IPS-NIHi11 (cell line): ENCODE data around the gene MAP3K7CL.
A peak's percentile ranks its signal among the peaks of the same experiment; 100 is the strongest.
"Not testable (repeated sequence)": the region's sequence is repeated elsewhere in the genome, so short reads cannot be mapped to it uniquely, and the experiment has no call there.

Experiments
- DNase-seq: peaks from one replicate; pipeline ENCODE4 v3.0.0; 2012; ENCODE audit warnings: mixed read lengths, low spot score

MAP3K7CL gene

GRCh38 chr21:29133796-29134195, 3.4 kb downstream of the MAP3K7CL start:
- no peak for DNase-seq

- DNase-seq, result no peak
These were observed 5.0 kb downstream of the MAP3K7CL start for GRCh38 chr21:29135481-29135880.

- DNase-seq, result no peak
These were observed 5.6 kb downstream of the MAP3K7CL start for GRCh38 chr21:29136033-29136432.

DNA sequence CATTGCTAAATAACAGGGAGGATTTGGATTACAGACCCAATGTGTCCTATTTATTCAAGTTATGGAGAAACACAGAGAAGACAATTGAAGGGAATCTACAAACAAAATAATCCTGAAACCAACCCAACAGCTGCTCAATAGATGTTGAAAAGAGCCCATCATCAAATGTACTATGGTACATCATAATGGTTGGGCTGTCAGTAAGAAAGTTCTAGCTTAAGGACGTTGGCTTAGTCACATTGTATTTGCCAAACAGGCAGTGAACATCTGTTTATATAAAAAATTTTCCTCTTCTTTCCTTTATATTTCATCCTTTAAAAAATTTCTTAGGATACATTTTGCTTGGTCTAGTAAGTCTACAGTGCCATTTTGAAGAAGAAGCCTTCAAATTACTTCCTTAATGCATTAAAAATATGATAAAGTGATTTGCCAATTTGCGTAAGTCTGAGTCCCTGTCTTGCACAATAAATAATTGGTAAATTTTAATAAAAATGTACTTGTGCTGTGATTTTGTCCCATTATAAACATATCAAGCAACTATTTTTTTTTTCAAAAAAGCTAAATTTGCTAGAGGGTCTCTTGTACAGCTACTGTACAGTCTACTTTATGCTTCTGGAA, 14.4 kb downstream of the MAP3K7CL start:
- no peak for DNase-seq

- DNase-seq, result no peak
These were observed 14.9 kb downstream of the MAP3K7CL start for GRCh38 chr21:29145354-29145782.

- DNase-seq, result no peak
These were observed 15.5 kb downstream of the MAP3K7CL start for GRCh38 chr21:29145852-29146453.

DNA sequence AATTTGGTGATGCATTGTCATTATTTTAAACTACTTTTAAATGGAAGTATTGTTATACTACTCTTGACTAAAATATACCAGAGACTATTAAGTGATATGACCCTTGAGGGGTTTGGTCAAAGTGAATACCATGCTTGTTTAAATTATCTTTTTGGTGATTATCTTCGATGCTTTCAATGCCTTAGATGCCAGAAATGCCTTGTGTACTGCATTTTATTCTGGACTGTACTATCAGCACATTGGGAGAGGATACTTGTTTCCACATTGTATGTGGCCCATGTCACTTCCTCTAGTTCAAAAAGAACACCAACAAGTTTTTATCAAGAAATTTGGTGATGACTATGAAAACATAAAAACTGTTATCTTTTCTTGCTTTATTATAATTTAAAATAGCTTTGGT, 16.3 kb downstream of the MAP3K7CL start:
- no peak for DNase-seq

- no peak for DNase-seq
These were observed 18.1 kb downstream of the MAP3K7CL start for GRCh38 chr21:29148530-29148929.

GRCh38 chr21:29149808-29150425, 19.5 kb downstream of the MAP3K7CL start:
- no peak for DNase-seq

DNA sequence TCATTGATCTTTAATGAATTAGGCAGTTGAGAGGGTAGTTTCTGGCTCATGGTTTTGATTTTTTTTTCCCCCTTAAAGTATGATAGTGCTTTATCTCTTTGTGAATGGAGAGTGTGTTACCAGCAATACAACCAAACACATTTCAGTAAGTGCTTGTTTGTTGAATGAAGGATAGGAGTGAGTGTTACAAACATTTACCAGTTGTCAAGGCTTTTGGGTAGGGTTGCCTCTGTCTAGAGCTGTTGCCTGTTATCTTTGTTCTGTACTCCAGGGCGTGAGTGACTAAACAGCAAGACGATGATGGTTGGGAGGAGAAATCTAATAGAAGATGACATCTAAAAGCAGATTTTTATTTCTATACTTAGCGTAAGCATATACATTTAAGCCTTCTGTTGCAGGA, 21.5 kb downstream of the MAP3K7CL start:
- DNase-seq, result no peak

GRCh38 chr21:29152916-29153315, 22.5 kb downstream of the MAP3K7CL start:
- DNase-seq, result no peak

- no peak for DNase-seq
These were observed 23.8 kb downstream of the MAP3K7CL start for GRCh38 chr21:29154270-29154669.

- DNase-seq, result no peak
These were observed 24.9 kb downstream of the MAP3K7CL start for GRCh38 chr21:29155118-29155932.

GRCh38 chr21:29155933-29156260, 25.5 kb downstream of the MAP3K7CL start:
- DNase-seq, result no peak

DNA sequence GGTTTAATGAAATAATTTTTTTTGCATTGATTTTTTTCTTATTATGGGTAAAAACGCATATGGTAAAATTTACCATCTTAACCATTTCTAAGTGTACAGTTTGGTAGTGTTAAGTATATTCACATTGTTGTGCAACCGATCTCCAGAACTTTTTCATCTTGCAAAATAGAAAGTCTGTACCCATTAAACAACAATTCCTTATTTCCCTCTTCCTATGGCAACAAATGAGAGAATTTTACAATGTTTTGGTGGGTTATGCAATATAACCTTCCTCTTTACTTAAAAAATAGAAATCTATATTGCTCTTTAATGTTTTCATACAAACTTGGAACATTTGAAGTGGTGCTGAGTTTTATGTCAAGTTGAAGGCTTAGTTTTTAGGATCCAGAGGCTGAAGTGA, 26.6 kb downstream of the MAP3K7CL start:
- DNase-seq, result no peak

DNA sequence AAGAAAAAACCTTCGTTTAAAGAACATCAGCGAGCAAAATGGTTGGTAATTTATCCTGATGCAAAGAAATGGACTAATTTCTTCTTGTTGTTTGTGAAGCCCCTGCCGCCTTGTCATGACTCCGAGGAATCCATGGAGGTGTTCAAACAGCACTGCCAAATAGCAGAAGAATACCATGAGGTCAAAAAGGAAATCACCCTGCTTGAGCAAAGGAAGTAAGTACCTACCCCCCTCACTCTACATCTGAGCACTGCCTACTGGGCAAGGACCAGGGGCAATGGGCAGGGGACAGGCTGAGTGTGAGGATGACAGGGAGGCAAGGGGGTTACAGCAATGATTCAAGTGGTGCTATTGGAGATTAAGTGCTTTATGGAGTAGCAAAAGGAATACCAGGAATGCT, 29.4 kb downstream of the MAP3K7CL start:
- no peak for DNase-seq

- DNase-seq, result not testable (repeated sequence)
These were observed 32.4 kb downstream of the MAP3K7CL start for GRCh38 chr21:29162825-29163224.

- DNase-seq, result no peak
These were observed 33.1 kb downstream of the MAP3K7CL start for GRCh38 chr21:29163341-29164115.

DNA sequence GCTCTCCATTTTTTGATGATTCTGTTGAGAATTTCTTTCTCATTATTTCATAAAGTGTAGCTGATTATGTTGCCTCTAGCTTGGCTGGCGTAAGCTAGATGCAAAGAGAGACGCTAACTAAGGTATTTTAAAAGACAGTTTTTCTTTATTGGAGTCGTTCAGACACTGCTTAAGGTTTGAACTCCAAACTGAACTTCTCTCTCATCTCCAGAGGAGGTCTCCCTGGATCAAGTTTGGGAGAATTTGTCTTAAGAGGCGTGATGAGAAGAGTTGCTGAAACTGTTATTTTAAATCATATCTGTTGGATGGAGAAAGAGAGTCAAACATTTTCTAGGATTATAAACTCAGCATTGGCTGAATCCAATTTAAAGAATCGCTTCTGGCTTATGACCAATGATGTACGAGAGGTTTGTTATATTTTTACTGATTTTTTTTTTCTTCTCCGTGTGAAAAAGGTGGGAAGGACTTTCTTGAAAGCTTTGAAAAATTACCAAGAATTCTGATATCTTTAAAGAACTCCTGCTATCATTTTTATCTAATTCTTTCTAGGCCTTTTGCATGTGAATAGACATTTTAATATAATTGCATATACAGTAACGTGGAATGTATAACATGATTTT, 34.0 kb downstream of the MAP3K7CL start:
- peak; percentile 20 for DNase-seq

DNA sequence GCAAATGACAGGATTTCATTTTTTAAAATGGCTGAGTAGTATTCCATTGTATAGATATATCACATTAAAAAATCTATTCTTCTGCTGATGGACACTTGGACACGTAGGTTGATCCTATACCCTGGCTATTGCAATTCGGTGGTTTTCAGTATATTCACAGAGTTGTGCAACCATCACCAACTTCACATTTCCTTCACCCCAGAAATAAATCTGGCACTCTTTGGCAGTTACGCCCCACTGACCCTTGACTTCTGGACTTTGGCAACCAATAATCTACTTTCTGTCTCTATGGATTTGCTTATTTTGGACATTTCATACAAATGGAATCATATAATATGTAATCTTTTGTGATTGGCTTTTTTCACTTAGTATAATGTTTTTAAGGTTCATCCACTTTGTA, 35.9 kb downstream of the MAP3K7CL start:
- DNase-seq, result no peak

- DNase-seq, result no peak
These were observed 36.4 kb downstream of the MAP3K7CL start for GRCh38 chr21:29166853-29167252.

GRCh38 chr21:29167481-29167880, 37.0 kb downstream of the MAP3K7CL start:
- DNase-seq, result not testable (repeated sequence)
